Central memory CD4-positive, alpha-beta T cell (primary cell): ENCODE measurements around the gene CD200R1.
"Not testable (repeated sequence)": the region's sequence is repeated elsewhere in the genome, so short reads cannot be mapped to it uniquely, and the experiment has no call there.

ENCODE experiments used
- DNase-seq: peaks from one replicate; pipeline ENCODE4 v3.0.0; 2022

Gene CD200R1

DNA sequence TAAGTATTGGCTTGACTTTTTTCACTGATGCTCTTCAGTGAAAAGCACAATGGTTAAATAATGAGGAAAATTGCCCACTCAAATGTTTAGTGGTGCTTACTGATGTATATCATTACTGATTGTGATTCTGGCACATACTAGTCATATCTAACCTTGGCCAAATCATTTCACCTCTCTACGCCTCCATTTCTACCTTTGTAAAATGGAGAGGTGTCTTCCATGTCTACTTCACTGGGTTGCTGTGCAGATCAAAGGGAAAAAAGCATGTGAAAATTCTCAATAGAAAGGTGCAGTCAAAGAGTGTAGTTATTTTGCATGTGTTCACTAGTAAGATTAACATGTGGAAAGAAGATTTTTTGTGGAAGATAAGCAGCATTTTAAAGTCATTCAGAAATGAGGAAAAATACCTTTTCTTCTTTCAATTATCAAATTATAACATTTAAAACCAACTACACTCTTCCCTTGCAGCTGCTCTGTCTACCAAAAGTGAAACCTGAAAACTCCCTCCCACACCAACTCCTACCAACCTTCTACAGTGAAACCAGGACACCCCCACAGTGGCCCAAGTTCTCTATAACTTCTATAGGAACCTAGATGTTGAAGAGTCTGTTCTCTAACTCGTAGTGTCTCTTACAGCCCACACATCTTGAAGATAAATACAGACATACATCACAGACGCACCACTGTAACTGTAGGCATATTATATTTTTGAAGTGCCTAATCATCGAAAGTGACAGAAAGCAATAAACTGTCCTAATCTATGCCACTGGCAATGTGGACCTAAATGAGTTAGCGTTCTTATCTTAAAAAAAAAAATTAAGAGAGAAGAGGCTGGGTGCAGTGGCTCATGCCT, 1.4 kb downstream of the CD200R1 start:
- DNase-seq: peak; percentile 43

DNA sequence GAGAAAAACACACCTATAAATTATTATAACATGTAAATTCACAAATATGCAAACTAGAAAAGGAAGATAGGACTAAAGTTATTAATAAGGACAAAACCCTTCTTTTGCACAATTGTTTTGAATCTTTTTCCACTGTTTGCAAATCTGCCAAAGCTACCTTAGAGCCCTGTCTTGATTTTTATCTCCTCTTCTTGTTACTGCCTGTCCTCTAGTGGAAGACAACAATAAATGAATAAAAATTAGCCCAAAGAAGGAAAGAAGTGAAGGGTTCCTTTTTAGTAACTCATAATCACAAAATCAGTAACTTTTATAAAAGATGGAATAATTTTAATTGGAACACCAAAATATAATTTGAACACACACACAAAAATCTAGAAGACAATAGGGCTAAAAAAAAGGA, 2.7 kb downstream of the CD200R1 start:
- no peak for DNase-seq

DNA sequence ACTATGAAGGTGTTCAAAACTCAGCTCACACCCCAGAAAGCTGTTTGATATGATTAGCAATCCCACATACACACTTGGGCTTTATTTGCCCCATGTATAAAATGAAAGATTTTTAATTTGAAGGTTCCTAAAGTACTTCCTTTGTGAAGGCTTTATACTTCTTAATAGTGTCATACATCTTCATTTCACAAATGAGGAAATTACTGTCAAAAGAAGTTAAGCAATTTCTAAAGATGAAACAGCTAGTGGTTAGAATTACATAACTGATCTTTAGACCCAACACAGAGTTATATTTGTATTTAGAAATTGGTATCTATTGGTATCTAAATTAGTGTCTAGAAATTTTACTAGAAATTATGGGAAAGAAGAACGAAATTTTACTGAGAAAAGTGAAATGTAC, 7.1 kb downstream of the CD200R1 start:
- no peak for DNase-seq

DNA sequence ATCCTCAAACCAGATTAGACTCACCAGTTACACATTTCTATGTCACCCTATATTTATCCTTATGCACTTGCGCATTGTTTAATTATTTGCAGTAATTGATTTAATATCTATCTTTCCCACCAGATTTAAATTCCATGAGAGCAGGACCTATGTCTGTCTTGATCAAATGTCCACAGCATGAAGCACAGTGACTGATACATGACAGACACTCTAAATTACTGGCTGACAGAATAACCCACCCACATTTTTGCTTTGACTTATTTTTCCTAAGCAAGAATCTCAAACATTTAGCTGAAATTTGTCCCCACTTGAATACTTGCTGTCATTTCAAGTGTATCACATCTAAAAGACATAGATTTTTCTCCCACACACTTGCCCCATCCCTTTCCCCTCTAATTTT, 7.5 kb downstream of the CD200R1 start:
- DNase-seq: no peak

DNA sequence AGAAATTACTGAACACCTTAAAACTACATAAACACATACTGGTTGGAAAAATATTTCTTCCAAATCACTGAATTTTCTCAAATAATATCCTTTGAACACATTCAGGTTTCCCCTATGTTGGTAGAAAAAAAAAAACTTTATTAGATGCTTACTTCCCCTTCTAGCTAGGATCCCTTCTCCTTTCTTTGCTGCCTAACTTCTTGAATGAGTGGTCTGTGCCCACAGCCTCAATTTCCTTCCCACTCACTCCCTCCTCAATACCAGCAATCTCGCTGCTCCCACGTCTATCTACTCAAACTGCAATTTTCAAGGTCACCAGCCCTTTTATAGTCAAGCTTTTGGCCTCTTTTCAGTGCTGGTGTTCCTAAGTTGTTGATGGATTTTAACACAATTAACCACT, 8.3 kb downstream of the CD200R1 start:
- DNase-seq: no peak

DNA sequence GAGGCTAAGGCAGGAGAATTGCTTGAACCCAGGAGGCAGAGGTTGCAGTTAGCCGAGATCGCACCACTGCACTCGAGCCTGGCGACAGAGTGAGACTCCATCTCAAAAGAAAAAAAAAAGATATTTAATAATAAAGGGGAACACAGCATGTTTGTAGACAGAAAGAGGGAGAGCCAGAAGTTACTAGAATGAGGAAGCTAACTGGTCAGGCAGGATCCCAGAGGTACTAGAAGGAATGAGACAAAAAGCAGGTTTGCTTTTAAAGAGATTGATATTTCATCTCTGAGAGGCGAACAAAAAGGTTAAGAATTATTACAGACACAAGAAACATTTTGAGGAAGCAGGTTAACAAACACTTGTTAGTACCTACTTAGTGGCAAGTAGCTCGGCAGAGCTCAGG, 9.2 kb downstream of the CD200R1 start:
- no peak for DNase-seq

- DNase-seq: no peak
These were observed 11.2 kb downstream of the CD200R1 start for GRCh38 chr3:112963683-112964082.

DNA sequence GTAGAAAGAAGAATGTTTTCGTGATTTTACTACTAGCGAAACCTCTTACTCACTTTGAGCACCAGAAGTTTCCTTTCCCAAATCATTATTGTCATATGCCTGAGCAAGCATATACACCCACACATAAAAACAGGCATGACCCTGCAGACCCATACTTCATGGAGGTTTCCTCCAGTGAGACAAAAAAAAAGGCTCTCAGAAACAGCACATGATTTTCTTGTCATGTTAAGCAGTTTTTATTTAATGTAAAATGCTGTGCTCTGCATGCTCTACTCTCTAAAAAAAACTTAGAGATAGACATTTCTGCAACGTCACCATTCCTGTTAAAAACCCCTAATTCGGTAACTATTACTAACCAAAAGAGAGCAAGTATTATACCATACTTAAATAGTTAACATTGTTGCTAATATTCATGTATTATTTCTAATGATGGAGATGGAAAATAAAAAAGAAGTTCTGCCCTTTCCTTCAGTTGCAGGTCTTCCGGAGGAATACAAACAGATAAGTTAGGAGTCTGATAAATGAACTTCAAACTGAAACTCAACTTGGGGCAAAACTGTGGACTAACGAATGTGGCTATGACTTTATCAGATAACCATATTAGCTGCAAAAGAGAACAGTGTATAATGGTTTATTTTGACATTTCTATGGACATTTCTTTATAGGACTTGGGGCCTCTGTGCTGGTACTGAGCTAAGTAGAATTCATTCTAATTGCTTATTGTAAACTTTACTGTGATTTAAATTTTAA, 15.9 kb downstream of the CD200R1 start:
- DNase-seq: no peak

GRCh38 chr3:112956351-112956750, 18.6 kb downstream of the CD200R1 start:
- DNase-seq: no peak

DNA sequence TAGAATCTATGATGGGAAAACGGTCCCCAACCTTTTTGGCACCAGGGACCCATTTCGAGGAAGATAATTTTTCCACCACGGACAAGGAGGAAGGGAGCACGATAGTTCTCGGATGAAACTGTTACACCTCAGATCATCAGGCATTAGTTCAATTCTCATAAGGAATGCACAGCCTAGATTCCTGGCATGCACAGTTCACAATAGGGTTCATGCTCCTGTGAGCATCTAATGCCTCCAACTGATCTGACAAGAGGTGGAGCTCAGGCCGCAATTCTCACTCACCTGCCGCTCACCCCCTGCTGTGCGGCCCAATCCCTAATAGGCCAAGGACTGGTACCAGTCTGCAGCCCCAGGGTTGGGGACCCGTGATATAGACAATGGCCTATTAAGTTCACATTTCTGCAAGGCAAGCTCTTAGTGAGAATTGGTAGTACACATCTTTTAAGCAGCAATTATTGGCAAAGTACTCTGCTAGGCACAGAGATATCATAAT, 26.5 kb downstream of the CD200R1 start:
- no peak for DNase-seq

DNA sequence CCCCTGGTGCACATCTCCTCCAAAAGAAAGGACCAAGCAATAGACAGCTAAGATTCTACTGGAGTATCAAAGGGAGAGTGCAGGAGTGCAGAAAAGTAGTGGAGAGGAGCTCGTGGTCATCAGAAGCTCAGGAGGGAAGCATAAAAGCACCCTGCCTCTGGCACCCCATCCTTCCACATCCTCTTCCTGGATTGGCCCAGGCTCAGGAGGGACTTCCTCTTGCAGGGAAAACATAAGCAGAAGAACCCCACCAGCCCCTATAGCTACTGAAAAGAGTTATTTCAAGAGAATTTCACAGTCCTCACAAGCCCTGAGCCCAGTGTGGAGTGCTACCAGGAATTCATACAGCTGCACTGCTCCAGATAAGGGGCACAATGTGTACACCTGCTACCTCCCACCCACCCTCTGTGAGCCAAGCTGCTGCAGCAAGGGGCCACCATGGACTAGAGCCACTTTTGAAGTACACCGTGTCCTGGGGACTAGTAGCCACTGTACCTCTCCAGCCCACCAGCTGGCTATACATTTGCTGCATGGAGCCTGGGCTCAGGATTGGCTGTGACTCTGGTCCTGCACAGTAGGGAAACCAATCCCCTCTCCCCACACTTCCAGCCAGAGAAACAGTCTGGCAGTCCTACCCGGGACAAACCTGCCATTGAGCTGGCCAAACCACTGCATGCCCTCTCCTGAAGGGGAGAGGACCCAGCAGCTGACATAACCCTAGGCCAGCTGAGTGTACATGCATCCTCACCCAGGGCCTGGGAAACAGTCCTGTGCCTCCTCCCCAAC, 43.0 kb downstream of the CD200R1 start:
- no peak for DNase-seq

DNA sequence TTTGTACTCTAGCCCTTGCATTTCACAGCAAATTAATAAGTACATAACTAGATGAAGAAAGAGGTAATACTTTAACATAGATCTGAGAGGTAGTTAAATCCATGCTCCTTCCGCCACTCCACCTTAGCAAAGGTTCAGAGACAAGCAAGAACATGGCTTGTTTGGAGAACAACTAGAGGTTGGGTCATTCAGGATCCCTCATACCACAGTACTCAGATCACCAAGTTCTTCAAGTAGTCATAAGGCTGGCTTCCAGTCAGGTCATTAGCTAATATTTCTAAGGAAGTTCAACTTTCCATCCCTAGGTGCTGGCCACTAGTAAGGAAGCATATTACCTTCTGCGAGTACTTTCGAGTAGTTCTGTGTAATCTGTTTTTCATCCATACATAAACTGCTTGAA, 44.1 kb downstream of the CD200R1 start:
- no peak for DNase-seq

- DNase-seq: no peak
These were observed 48.9 kb downstream of the CD200R1 start for GRCh38 chr3:112925969-112926368.

DNA sequence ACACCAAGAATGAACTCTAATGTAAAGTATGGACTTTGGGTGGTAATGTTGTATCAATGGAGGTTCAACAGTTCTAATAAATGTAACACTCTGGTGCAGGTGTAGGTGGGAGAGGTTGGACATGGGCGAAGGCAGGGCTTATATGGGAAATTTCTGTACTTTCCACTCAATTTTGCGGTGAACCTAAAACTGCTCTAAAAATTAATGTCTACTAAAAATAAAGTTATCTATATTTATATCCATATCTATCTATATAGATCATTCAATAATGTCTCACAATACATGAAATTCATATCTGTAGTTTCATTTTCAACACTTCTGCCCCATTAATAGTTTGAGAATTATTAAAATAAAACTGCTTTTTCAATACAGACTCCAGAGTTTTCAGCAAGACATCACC, 49.3 kb downstream of the CD200R1 start:
- no peak for DNase-seq

DNA sequence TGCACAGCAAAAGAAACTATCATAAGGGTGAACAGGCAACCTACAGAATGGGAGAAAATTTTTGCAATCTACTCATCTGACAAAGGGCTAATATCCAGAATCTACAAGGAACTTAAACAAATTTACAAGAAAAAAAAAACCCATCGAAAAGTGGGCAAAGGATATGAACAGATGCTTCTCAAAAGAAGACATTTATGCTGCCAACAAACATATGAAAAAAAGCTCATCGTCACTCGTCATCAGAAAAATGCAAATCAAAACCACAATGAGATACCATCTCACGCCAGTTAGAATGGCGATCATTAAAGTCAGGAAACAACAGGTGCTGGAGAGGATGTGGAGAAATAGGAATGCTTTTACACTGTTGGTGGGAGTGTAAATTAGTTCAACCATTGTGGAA, 55.4 kb downstream of the CD200R1 start:
- not testable (repeated sequence) for DNase-seq

- no peak for DNase-seq
These were observed 66.7 kb downstream of the CD200R1 start for GRCh38 chr3:112908252-112908651.

- no peak for DNase-seq
These were observed 70.1 kb downstream of the CD200R1 start for GRCh38 chr3:112904786-112905185.

GRCh38 chr3:112900113-112900512, 74.8 kb downstream of the CD200R1 start:
- no peak for DNase-seq

GRCh38 chr3:112897791-112898190, 77.1 kb downstream of the CD200R1 start:
- DNase-seq: no peak

GRCh38 chr3:112894258-112894657, 80.6 kb downstream of the CD200R1 start:
- no peak for DNase-seq

- no peak for DNase-seq
These were observed 85.5 kb downstream of the CD200R1 start for GRCh38 chr3:112889357-112889756.

- no peak for DNase-seq
These were observed 86.4 kb downstream of the CD200R1 start for GRCh38 chr3:112888381-112889085.
